DND-41 (cell line): ENCODE results near the gene CELSR3.

ENCODE experiments used
- ATAC-seq: fragments of 200-7000 bp; cut with Tn5 transposase; 3 replicates; pipeline ENCODE4 v1.9.1; 2021; ENCODE audit warnings: low read depth; ENCODE audit not compliant: insufficient read depth
- DNase-seq: peaks from one replicate; pipeline ENCODE4 v3.0.0-alpha.2; 2020
- H2AFZ ChIP-seq: 2 replicates; pipeline ENCODE4 v1.6.0; 2012; ENCODE audit warnings: low read depth, low read length
- H3K27ac ChIP-seq: 2 replicates; pipeline ENCODE4 v1.5.1; 2012; ENCODE audit warnings: low read length, inconsistent platforms
- H3K27me3 ChIP-seq: fragments of 200-600 bp; sonication (generic); 2 replicates; pipeline ENCODE4 v1.6.0; 2012; ENCODE audit warnings: low read length, mild to moderate bottlenecking, inconsistent platforms; ENCODE audit not compliant: insufficient read depth, poor library complexity
- H3K36me3 ChIP-seq: 2 replicates; pipeline ENCODE4 v1.5.1; 2012; ENCODE audit warnings: low read length, inconsistent platforms; ENCODE audit not compliant: insufficient read depth
- H3K4me1 ChIP-seq: 2 replicates; pipeline ENCODE4 v1.5.1; 2012; ENCODE audit warnings: mild to moderate bottlenecking, low read length; ENCODE audit not compliant: insufficient read depth
- H3K4me2 ChIP-seq: 2 replicates; pipeline ENCODE4 v1.6.0; 2012; ENCODE audit warnings: mild to moderate bottlenecking, moderate library complexity, low read length, inconsistent platforms; ENCODE audit not compliant: insufficient read depth
- H3K4me3 ChIP-seq, 2 experiments: fragments of 200-600 bp in 1 of 2; shearing (Covaris generic) in 1 of 2; 2 replicates each; pipeline ENCODE4 v1.5.1; 2012 to 2016; ENCODE audit warnings: inconsistent platforms in 2 of 2, low read length in 2 of 2, mild to moderate bottlenecking in 2 of 2, low read depth in 1 of 2, moderate library complexity in 1 of 2
- H3K79me2 ChIP-seq: 2 replicates; pipeline ENCODE4 v1.6.0; 2012; ENCODE audit warnings: low read length, inconsistent platforms; ENCODE audit not compliant: insufficient read depth
- H3K9ac ChIP-seq: 2 replicates; pipeline ENCODE4 v1.6.0; 2012; ENCODE audit warnings: low read depth, mild to moderate bottlenecking, inconsistent platforms, low read length, moderate library complexity
- H3K9me3 ChIP-seq: 2 replicates; pipeline ENCODE4 v1.5.1; 2012; ENCODE audit warnings: low read length, moderate library complexity, mild to moderate bottlenecking, inconsistent platforms; ENCODE audit not compliant: insufficient read depth, severe bottlenecking
- H4K20me1 ChIP-seq: 2 replicates; pipeline ENCODE4 v1.6.0; 2012; ENCODE audit warnings: low read length; ENCODE audit not compliant: insufficient read depth
- CTCF ChIP-seq: IDR thresholded peaks from 2 replicates; pipeline ENCODE4 v1.5.1; 2012; ENCODE audit warnings: borderline replicate concordance, low read length, moderate library complexity, mild to moderate bottlenecking; ENCODE audit not compliant: poor library complexity, severe bottlenecking; ENCODE audit errors: extremely low read depth
- EZH2 ChIP-seq: IDR thresholded peaks from 3 replicates; pipeline ENCODE4 v1.6.1; 2012; ENCODE audit warnings: borderline replicate concordance, low read depth, mild to moderate bottlenecking, moderate library complexity, low read length, inconsistent platforms; ENCODE audit not compliant: severe bottlenecking

CELSR3 gene

GRCh38 chr3:48680811-48681540 is 18.3 kb upstream of the CELSR3 start:
- Histone ChIP-seq H3K79me2 (peaks cover 20% of the 10 kb centered on the region), H3K27me3 (no peaks in the 10 kb centered on the region), H3K36me3 (peaks cover 62% of the 10 kb centered on the region), H3K4me3 (no peak overlapping the region), H3K9ac (no peak overlapping the region), H3K9me3 (no peaks in the 10 kb centered on the region), H2AFZ (no peak overlapping the region), H4K20me1 (no peaks in the 10 kb centered on the region; the same call in 1 of the 2 replicates), H3K27ac (no peak overlapping the region), H3K4me2 (no peak overlapping the region), H3K4me1 (peaks cover 21% of the 10 kb centered on the region)
- DNase-seq (no peak), ATAC-seq (no peak)
- no peak for TF ChIP-seq EZH2
- TF ChIP-seq CTCF: no peak

GRCh38 chr3:48679411-48680391 is 17.0 kb upstream of the CELSR3 start:
- no peak overlapping the region for H3K9ac ChIP-seq
- DNase-seq (no peak), ATAC-seq (no peak)
- peaks cover 12% of the 10 kb centered on the region for H3K79me2 ChIP-seq
- no peak for TF ChIP-seq EZH2
- no peak for TF ChIP-seq CTCF
- no peaks in the 10 kb centered on the region; the same call in 1 of the 2 replicates for H4K20me1 ChIP-seq
- no peak overlapping the region for H3K4me2 ChIP-seq
- H2AFZ ChIP-seq: no peak overlapping the region
- H3K4me1 ChIP-seq: peaks cover 14% of the 10 kb centered on the region
- H3K27me3 ChIP-seq: no peaks in the 10 kb centered on the region
- H3K9me3 ChIP-seq: no peaks in the 10 kb centered on the region
- H3K27ac ChIP-seq: no peak overlapping the region
- no peak overlapping the region for H3K4me3 ChIP-seq
- peaks cover 67% of the 10 kb centered on the region for H3K36me3 ChIP-seq

GRCh38 chr3:48678566-48679380 is 16.1 kb upstream of the CELSR3 start:
- Histone ChIP-seq H4K20me1 (no peaks in the 10 kb centered on the region; the same call in 1 of the 2 replicates), H3K27me3 (no peaks in the 10 kb centered on the region), H3K27ac (no peak overlapping the region), H3K79me2 (peaks cover 3% of the 10 kb centered on the region; the same call in 1 of the 2 replicates), H3K4me2 (no peak overlapping the region), H3K9me3 (no peaks in the 10 kb centered on the region), H3K4me1 (peaks cover 5% of the 10 kb centered on the region), H3K9ac (no peak overlapping the region), H3K4me3 (no peak overlapping the region), H2AFZ (no peak overlapping the region), H3K36me3 (peaks cover 72% of the 10 kb centered on the region)
- DNase-seq (no peak), ATAC-seq (no peak)
- TF ChIP-seq CTCF (no peak), EZH2 (no peak)
